ENCODE data around the gene UQCC5. TPM values are rescaled to one million over a fixed set of nuclear protein-coding genes. Genes with fewer than 3 reads are reported as not detected.
A peak's percentile ranks its signal among the peaks of the same experiment; 100 is the strongest.

The UQCC5 gene
- total RNA-seq, 1 experiment from 2014 or later: 45.8 TPM

GRCh38 chr3:52519445-52520140 is 16.8 kb upstream of the UQCC5 start:
- Histone ChIP-seq H3K56ac (ENCODE audit: insufficient read length, low read depth, low read length) (no peak overlapping the region), H3K4ac (ENCODE audit: low read depth, low read length) (no peak overlapping the region), H3K27ac (ENCODE audit: insufficient read length, low read depth, low read length) (no peak overlapping the region), H2BK5ac (ENCODE audit: insufficient read length, low read length) (no peak overlapping the region), H3T11ph (ENCODE audit: low read length) (no peak overlapping the region), H3K27me3 (ENCODE audit: insufficient read depth, low read length) (no peaks in the 10 kb centered on the region), H4K8ac (replicated peaks; ENCODE audit: insufficient read length, low read depth, low read length) (no peak overlapping the region), H3K14ac (ENCODE audit: insufficient read depth, low read length) (no peak overlapping the region), H3K9me3 (ENCODE audit: control insufficient read depth, low read depth, low read length) (no peaks in the 10 kb centered on the region), H3K18ac (ENCODE audit: insufficient read length, low read depth, low read length) (no peak overlapping the region), H3K9ac (ENCODE audit: extremely low read depth, insufficient read length, low read length) (no peak overlapping the region), H4K91ac (ENCODE audit: insufficient read length, low read depth, low read length) (no peak overlapping the region), H2BK20ac (ENCODE audit: low read depth, low read length, poor library complexity, severe bottlenecking) (no peak overlapping the region), H3K23ac (ENCODE audit: insufficient read length, low read depth, low read length) (no peak overlapping the region), H2BK120ac (ENCODE audit: low read depth, low read length, poor library complexity, severe bottlenecking) (no peak overlapping the region), H3K79me2 (ENCODE audit: insufficient read depth, low read length) (no peaks in the 10 kb centered on the region), H3K4me1 (ENCODE audit: insufficient read depth, low read length) (no peaks in the 10 kb centered on the region), H4K20me1 (ENCODE audit: control insufficient read depth, insufficient read depth, insufficient read length) (peaks cover 3% of the 10 kb centered on the region), H3K23me2 (ENCODE audit: insufficient read length, low read depth, low read length, poor library complexity, severe bottlenecking) (no peaks in the 10 kb centered on the region), H3K4me2 (ENCODE audit: insufficient read depth, insufficient read length, low read length) (no peak overlapping the region), H2AFZ (ENCODE audit: low read length) (no peak overlapping the region), H3K79me1 (ENCODE audit: insufficient read depth, low read depth, low read length, poor library complexity, severe bottlenecking) (no peaks in the 10 kb centered on the region), H4K5ac (ENCODE audit: insufficient read length, low read depth, low read length) (no peak overlapping the region), H2BK12ac (ENCODE audit: insufficient read length, low read depth, low read length) (no peak overlapping the region), H2AK5ac (ENCODE audit: insufficient read length, low read length) (no peak overlapping the region), H2BK15ac (ENCODE audit: low read depth, low read length) (no peak overlapping the region)
- no peak for TF ChIP-seq CTCF (conservative IDR thresholded peaks at IDR 0.05)
- Mint-ChIP-seq H3K36me3 (ENCODE audit: insufficient read depth in 1 of 3, low read depth in 3 of 3) (peaks cover 9 to 14% (median 9%) of the 10 kb centered on the region in 3 experiments; a peak in 6 of 7 replicates), H3K4me3 (peak overlapping the region in 1 of 2 experiments; percentile 36; a peak in 1 of 5 replicates), H3K27me3 (ENCODE audit: low read depth) (peaks cover 4% of the 10 kb centered on the region), H3K9me3 (no peaks in the 10 kb centered on the region; a peak in 1 of 5 replicates), H3K27ac (no peak overlapping the region), H3K4me1 (peaks cover 6 to 7% of the 10 kb centered on the region in 2 experiments; a peak in 3 of 4 replicates)
- WGBS (ENCODE audit: extremely low coverage, insufficient read length, low lambda C conversion rate): no CpG with 5 or more reads among the region's 22 CpGs
- DNase-seq: no peak

Measured in H9 (cell line).